KBM-7 (cell line): ENCODE data around the gene CDKL5.
A peak's percentile ranks its signal among the peaks of the same experiment; 100 is the strongest.

Experiments
- DNase-seq: peaks from one replicate; pipeline ENCODE4 v3.0.0-alpha.2; 2015
- in situ Hi-C: fragments of 300-500 bp; cut with MboI; formaldehyde crosslinking; loops from 2 replicates; pipeline ENCODE4 v1.14.3; 2020; ENCODE audit warnings: low sequenced_read_pairs, low pct_unique_long_range_greater_than_20kb, mixed read lengths

The CDKL5 gene

GRCh38 chrX:18674788-18675735, 249.7 kb downstream of the CDKL5 start:
- peak; percentile 89 for DNase-seq
- in situ Hi-C loops = no loop called here

DNA sequence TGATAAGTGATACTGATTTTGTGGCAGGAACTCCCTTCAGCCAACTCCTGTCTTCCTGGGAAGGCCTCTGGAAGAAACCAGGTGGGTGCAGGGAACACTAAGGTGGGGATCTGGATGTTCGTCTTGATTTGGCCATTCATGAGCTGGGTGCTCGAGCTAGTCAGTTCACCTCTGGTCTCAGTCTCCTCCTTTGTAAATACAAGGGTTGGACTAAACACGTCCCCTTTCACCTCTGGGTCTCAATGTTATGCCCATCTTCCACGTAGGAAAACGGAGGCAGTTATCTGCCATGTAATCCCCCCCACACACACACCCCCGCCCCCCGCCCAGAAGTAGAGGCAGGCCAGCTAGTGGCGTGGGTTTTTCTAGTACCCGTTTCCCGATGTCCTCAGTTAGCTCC, 250.6 kb downstream of the CDKL5 start:
- no peak for DNase-seq
- in situ Hi-C loops = no loop called here

- in situ Hi-C loops = no loop called here
- DNase-seq = no peak
Observed at GRCh38 chrX:18676470-18676869, 251.1 kb downstream of the CDKL5 start.

DNA sequence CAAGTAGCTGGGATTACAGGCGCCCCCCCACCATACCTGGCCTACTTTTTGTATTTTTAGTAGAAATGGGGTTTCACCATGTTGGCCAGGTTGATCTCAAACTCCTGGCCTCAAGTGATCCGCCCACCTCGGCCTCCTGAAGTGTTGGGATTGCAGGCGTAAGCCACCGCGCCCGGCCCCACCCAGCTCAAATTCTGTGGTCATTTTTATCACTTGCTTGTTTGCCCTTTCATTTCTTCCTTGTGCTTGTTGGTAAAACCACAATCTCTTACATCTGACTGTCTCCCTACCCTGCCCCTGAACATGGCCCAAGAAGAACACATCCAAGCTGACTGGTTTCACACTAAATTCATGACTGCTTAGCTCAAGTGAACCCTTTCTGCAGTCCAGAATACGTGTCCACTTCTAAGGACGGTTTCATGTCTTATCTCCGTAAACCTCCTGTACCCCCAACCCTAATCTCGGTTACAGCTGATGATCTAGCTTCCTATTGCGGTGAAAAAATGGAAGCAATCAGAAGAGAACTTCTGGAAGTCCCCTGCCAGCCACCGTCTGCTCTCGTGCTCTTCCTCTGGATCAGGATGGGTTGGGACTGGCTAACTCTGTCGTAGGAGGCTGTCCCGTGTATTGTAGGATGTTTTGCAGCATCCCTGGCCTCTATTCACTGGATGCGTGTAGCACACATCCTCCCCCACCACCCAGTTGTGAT, 251.9 kb downstream of the CDKL5 start:
- in situ Hi-C loops = no loop called here
- DNase-seq = peak; percentile 37

GRCh38 chrX:18681996-18682395, 256.6 kb downstream of the CDKL5 start:
- in situ Hi-C loops = no loop called here
- no peak for DNase-seq

DNA sequence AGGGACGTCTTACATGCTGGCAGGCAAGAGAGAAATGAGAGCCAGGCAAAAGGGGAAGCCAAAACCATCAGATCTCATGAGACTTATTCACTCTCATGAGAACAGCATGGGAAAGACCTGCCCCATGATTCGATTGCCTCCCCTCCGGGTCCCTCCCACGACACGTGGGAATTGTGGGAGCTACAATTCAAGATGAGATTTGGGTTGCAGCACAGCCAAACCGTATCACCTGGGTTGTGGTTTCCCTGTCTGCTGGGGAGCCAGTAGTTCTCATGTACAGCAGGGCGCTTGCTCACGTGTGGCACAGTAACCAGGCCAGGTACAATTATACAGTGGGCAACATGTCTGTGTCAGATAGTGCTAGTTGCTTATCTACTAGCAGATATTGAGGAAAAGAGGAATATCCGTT, 257.6 kb downstream of the CDKL5 start:
- in situ Hi-C loops = no loop called here
- DNase-seq = no peak

GRCh38 chrX:18687856-18688495, 262.6 kb downstream of the CDKL5 start:
- no peak for DNase-seq
- in situ Hi-C loops = no loop called here

GRCh38 chrX:18691431-18691830, 266.0 kb downstream of the CDKL5 start:
- in situ Hi-C loops = no loop called here
- no peak for DNase-seq

DNA sequence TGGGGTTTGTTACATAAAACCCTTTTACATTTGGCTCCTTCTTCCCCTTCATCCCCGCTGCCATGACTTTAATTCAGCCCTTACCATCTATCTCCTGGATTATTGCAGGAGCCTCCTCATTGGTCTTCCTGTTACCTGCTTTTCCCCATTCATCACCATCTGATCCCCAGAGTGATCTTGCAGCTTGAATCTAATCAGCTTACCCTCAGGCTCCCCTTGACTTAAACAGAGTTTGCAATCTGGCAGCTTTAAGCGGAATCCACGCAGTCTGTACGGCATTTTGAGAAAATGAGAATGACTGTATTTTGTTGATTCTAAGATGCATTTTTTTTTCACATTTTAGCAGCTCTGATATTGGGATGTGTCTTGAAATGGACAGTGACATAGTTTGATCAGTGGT, 267.1 kb downstream of the CDKL5 start:
- in situ Hi-C loops = no loop called here
- no peak for DNase-seq

- DNase-seq = no peak
- in situ Hi-C loops = no loop called here
Observed at GRCh38 chrX:18696653-18697052, 271.2 kb downstream of the CDKL5 start.

DNA sequence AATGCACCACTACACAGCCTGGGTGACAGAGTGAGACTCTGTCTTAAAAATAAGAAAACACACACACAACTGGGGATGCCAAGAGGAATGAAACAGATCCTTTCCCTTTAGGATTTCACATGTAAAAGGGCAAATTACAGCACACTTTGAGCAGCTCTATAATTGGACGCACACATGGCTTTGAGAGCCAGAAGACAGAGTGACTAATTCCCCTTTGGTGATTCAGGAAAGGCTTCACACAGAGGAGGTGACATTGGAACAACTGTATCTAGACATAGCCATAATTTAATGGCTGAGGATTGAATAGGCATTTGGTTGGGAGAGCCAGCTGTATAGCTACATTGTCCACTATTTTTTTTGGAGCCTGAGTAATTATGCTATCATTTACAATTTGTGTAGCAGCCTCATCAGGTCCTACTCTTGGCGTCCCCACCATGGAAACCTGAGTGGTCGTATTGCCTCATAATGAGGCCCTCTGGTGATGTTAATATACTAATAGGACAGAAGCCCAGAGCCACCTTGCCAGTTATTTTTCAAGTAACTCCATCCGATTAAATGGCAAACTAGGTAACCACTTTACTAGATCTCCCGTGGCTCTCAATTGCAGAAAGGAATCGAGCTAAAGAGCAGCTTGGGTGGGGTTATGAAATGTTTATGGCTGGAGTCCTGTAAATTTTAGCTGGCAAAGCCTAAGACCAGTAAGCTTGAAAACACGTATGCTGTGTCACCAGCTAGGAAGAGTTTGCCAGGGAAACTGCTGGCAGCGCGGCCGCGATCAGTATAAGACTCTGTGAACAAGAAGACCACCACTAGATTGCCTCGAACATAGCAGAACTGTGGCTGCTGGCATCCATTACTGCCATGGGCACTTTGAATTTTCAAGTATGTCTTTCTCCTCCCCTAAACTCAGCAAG, 273.6 kb downstream of the CDKL5 start:
- DNase-seq = no peak
- in situ Hi-C loops = no loop called here

- in situ Hi-C loops = no loop called here
- DNase-seq = no peak
Observed at GRCh38 chrX:18701621-18702361, 276.4 kb downstream of the CDKL5 start.

GRCh38 chrX:18702362-18703195, 277.2 kb downstream of the CDKL5 start:
- in situ Hi-C loops = no loop called here
- no peak for DNase-seq
